Measurements from ENCODE around the gene ZNF780B. TPM values are rescaled to one million over a fixed set of nuclear protein-coding genes. Genes with fewer than 3 reads are reported as not detected.

The ZNF780B gene
- total RNA-seq (16.4 TPM), polyA plus RNA-seq (ENCODE audit: insufficient read depth in 1 of 8, insufficient read length in 8 of 8, low replicate concordance in 1 of 8) (10 to 100 TPM in 4 of 8 donors, 1 to 10 TPM in 4; 5.7 to 14.2 (median 10.0) TPM)
- long read RNA-seq, donor 1 = 0 reads
- long read RNA-seq, donor 2, full-length matches to known transcripts = 1 of 1 reads
- long read RNA-seq, donor 2, partial matches to known transcripts = 0 of 1 reads
- long read RNA-seq, donor 2, other reads (novel, unspliced or antisense) = 0 of 1 reads
- long read RNA-seq, donor 3 = 0 reads
- long read RNA-seq, donor 4 = 0 reads
- long read RNA-seq, donor 5 = 0 reads
- long read RNA-seq, donor 6, full-length matches to known transcripts = 1 of 1 reads
- long read RNA-seq, donor 6, partial matches to known transcripts = 0 of 1 reads
- long read RNA-seq, donor 6, other reads (novel, unspliced or antisense) = 0 of 1 reads
- long read RNA-seq, donor 7 = 0 reads
- long read RNA-seq, donor 8 = 0 reads
- long read RNA-seq, donor 9 = 0 reads
- long read RNA-seq, donor 10, full-length matches to known transcripts = 1 of 1 reads
- long read RNA-seq, donor 10, partial matches to known transcripts = 0 of 1 reads
- long read RNA-seq, donor 10, other reads (novel, unspliced or antisense) = 0 of 1 reads
- long read RNA-seq, donor 11, partial matches to known transcripts = 0 of 1 reads
- long read RNA-seq, donor 11, other reads (novel, unspliced or antisense) = 0 of 1 reads

- Histone ChIP-seq H3K4me3 (ENCODE audit: low read length) (peak within 1 kb of the TSS; percentile 79), H3K27me3 (ENCODE audit: control insufficient read depth, insufficient read depth, low read length) (no peaks in the 10 kb centered on the region), H3K36me3 (ENCODE audit: control insufficient read depth, insufficient read depth, low read length) (no peaks in the 10 kb centered on the region), H3K4me1 (ENCODE audit: control insufficient read depth, insufficient read depth, low read length) (peaks cover 9% of the 10 kb centered on the region), H3K27ac (ENCODE audit: low read length) (peak within 1 kb of the TSS; percentile 66), H3K9me3 (replicated peaks; ENCODE audit: control insufficient read depth, low read depth, low read length) (peaks cover 18% of the 10 kb centered on the region)
- DNase-seq = peak; percentile 78
- WGBS (ENCODE audit: insufficient coverage) = under 1% methylated on average over 35 of the region's 41 CpGs
Observed at GRCh38 chr19:40055832-40056504, at the start of gene ZNF780B. Gene ZNF780B (minus strand): TSS chr19:40056231. CDS start chr19:40050332, 5,899 bp downstream.

- Histone ChIP-seq H3K4me3 (ENCODE audit: low read length) (no peak overlapping the region), H3K9me3 (replicated peaks; ENCODE audit: control insufficient read depth, low read depth, low read length) (no peaks in the 10 kb centered on the region), H3K36me3 (ENCODE audit: control insufficient read depth, insufficient read depth, low read length) (no peaks in the 10 kb centered on the region), H3K27me3 (ENCODE audit: control insufficient read depth, insufficient read depth, low read length) (no peaks in the 10 kb centered on the region), H3K4me1 (ENCODE audit: control insufficient read depth, insufficient read depth, low read length) (no peaks in the 10 kb centered on the region), H3K27ac (ENCODE audit: low read length) (no peak overlapping the region)
- WGBS (ENCODE audit: insufficient coverage) = no CpG with 5 or more reads among the region's 1 CpG
- DNase-seq = no peak
Observed at GRCh38 chr19:40104754-40105153, 48.7 kb upstream of the ZNF780B start.

- no peak overlapping the region for H3K27ac ChIP-seq (ENCODE audit: low read length)
- no peaks in the 10 kb centered on the region for H3K27me3 ChIP-seq (ENCODE audit: control insufficient read depth, insufficient read depth, low read length)
- H3K4me3 ChIP-seq (ENCODE audit: low read length) = no peak overlapping the region
- no peaks in the 10 kb centered on the region for H3K4me1 ChIP-seq (ENCODE audit: control insufficient read depth, insufficient read depth, low read length)
- H3K9me3 ChIP-seq (replicated peaks; ENCODE audit: control insufficient read depth, low read depth, low read length) = no peaks in the 10 kb centered on the region
- H3K36me3 ChIP-seq (ENCODE audit: control insufficient read depth, insufficient read depth, low read length) = no peaks in the 10 kb centered on the region
- no peak for DNase-seq
- WGBS (ENCODE audit: insufficient coverage) = no CpG with 5 or more reads among the region's 4 CpGs
Observed at GRCh38 chr19:40103600-40103999, 47.6 kb upstream of the ZNF780B start.

- Histone ChIP-seq H3K4me1 (ENCODE audit: control insufficient read depth, insufficient read depth, low read length) (no peaks in the 10 kb centered on the region), H3K27me3 (ENCODE audit: control insufficient read depth, insufficient read depth, low read length) (no peaks in the 10 kb centered on the region), H3K4me3 (ENCODE audit: low read length) (no peak overlapping the region), H3K36me3 (ENCODE audit: control insufficient read depth, insufficient read depth, low read length) (no peaks in the 10 kb centered on the region), H3K9me3 (replicated peaks; ENCODE audit: control insufficient read depth, low read depth, low read length) (no peaks in the 10 kb centered on the region), H3K27ac (ENCODE audit: low read length) (no peak overlapping the region)
- WGBS (ENCODE audit: insufficient coverage) = no CpG with 5 or more reads among the region's 1 CpG
- no peak for DNase-seq
Observed at GRCh38 chr19:40101813-40102212, 45.8 kb upstream of the ZNF780B start.

- DNase-seq = no peak
- Histone ChIP-seq H3K27me3 (ENCODE audit: control insufficient read depth, insufficient read depth, low read length) (peaks cover 3% of the 10 kb centered on the region), H3K4me3 (ENCODE audit: low read length) (no peak overlapping the region), H3K9me3 (replicated peaks; ENCODE audit: control insufficient read depth, low read depth, low read length) (no peaks in the 10 kb centered on the region), H3K36me3 (ENCODE audit: control insufficient read depth, insufficient read depth, low read length) (no peaks in the 10 kb centered on the region), H3K27ac (ENCODE audit: low read length) (no peak overlapping the region), H3K4me1 (ENCODE audit: control insufficient read depth, insufficient read depth, low read length) (peaks cover 7% of the 10 kb centered on the region)
- no CpG with 5 or more reads among the region's 1 CpG for WGBS (ENCODE audit: insufficient coverage)
Observed at GRCh38 chr19:40093416-40093815, 37.4 kb upstream of the ZNF780B start.

GRCh38 chr19:40091205-40092129 is 35.4 kb upstream of the ZNF780B start:
- peak overlapping the region; percentile 94 for H3K27ac ChIP-seq (ENCODE audit: low read length)
- no peak for DNase-seq

GRCh38 chr19:40090241-40091204 is 34.5 kb upstream of the ZNF780B start, which contains the start of gene ZNF780A:
Gene ZNF780A (minus strand): TSS chr19:40090943. CDS start chr19:40084753, 6,190 bp downstream.
- Histone ChIP-seq H3K4me1 (ENCODE audit: control insufficient read depth, insufficient read depth, low read length) (peaks cover 7% of the 10 kb centered on the region), H3K27me3 (ENCODE audit: control insufficient read depth, insufficient read depth, low read length) (peaks cover 3% of the 10 kb centered on the region), H3K27ac (ENCODE audit: low read length) (peak within 1 kb of the TSS; percentile 94), H3K4me3 (ENCODE audit: low read length) (peak within 1 kb of the TSS; percentile 80), H3K9me3 (replicated peaks; ENCODE audit: control insufficient read depth, low read depth, low read length) (peaks cover 2% of the 10 kb centered on the region), H3K36me3 (ENCODE audit: control insufficient read depth, insufficient read depth, low read length) (no peaks in the 10 kb centered on the region)
- 0% methylated on average over 31 of the region's 47 CpGs for WGBS (ENCODE audit: insufficient coverage)
- DNase-seq = peak; percentile 87

More at GRCh38 chr19:40091205-40092129, 35.4 kb upstream of the ZNF780B start:
- H3K4me3 ChIP-seq (ENCODE audit: low read length) = peak overlapping the region; percentile 80
- no CpG with 5 or more reads among the region's 10 CpGs for WGBS (ENCODE audit: insufficient coverage)
- H3K27me3 ChIP-seq (ENCODE audit: control insufficient read depth, insufficient read depth, low read length) = peaks cover 3% of the 10 kb centered on the region
- H3K9me3 ChIP-seq (replicated peaks; ENCODE audit: control insufficient read depth, low read depth, low read length) = peaks cover 2% of the 10 kb centered on the region
- no peaks in the 10 kb centered on the region for H3K36me3 ChIP-seq (ENCODE audit: control insufficient read depth, insufficient read depth, low read length)
- peaks cover 7% of the 10 kb centered on the region for H3K4me1 ChIP-seq (ENCODE audit: control insufficient read depth, insufficient read depth, low read length)

- peak; percentile 12 for DNase-seq
- no peaks in the 10 kb centered on the region for H3K27me3 ChIP-seq (ENCODE audit: control insufficient read depth, insufficient read depth, low read length)
- H3K27ac ChIP-seq (ENCODE audit: low read length) = no peak overlapping the region
- peaks cover 2% of the 10 kb centered on the region for H3K9me3 ChIP-seq (replicated peaks; ENCODE audit: control insufficient read depth, low read depth, low read length)
- H3K4me1 ChIP-seq (ENCODE audit: control insufficient read depth, insufficient read depth, low read length) = peaks cover 7% of the 10 kb centered on the region
- WGBS (ENCODE audit: insufficient coverage) = 75% methylated on average over 2 of the region's 4 CpGs
- H3K36me3 ChIP-seq (ENCODE audit: control insufficient read depth, insufficient read depth, low read length) = peaks cover 3% of the 10 kb centered on the region
- peak overlapping the region; percentile 80 for H3K4me3 ChIP-seq (ENCODE audit: low read length)
Observed at GRCh38 chr19:40089462-40089861, 33.4 kb upstream of the ZNF780B start.

All from muscle of leg (tissue), 16 donors.